ENCODE results near the gene NAA25.
"Not testable (repeated sequence)": the region's sequence is repeated elsewhere in the genome, so short reads cannot be mapped to it uniquely, and the experiment has no call there.

NAA25 gene

GRCh38 chr12:112116232-112117060 is 7.9 kb upstream of the NAA25 start:
- in situ Hi-C loops (cut with HindIII; ENCODE audit: low sequenced_read_pairs) = no loop called here

GRCh38 chr12:112115259-112116045 is 6.9 kb upstream of the NAA25 start:
- in situ Hi-C loops (cut with HindIII; ENCODE audit: low sequenced_read_pairs) = no loop called here

GRCh38 chr12:112112409-112113133 is 4.0 kb upstream of the NAA25 start:
- in situ Hi-C loops (cut with HindIII; ENCODE audit: low sequenced_read_pairs) = no loop called here

GRCh38 chr12:112111931-112112330 is 3.3 kb upstream of the NAA25 start:
- in situ Hi-C loops (cut with HindIII; ENCODE audit: low sequenced_read_pairs) = no loop called here

GRCh38 chr12:112110787-112111662 is 2.4 kb upstream of the NAA25 start:
- in situ Hi-C loops (cut with HindIII; ENCODE audit: low sequenced_read_pairs) = not testable (repeated sequence)

- in situ Hi-C loops (cut with HindIII; ENCODE audit: low sequenced_read_pairs) = no loop called here
Observed at GRCh38 chr12:112107306-112108201, 1.0 kb downstream of the NAA25 start.

- in situ Hi-C loops (cut with HindIII; ENCODE audit: low sequenced_read_pairs) = no loop called here
Observed at GRCh38 chr12:112105891-112106290, 2.7 kb downstream of the NAA25 start.

GRCh38 chr12:112103758-112104503 is 4.7 kb downstream of the NAA25 start:
- in situ Hi-C loops (cut with HindIII; ENCODE audit: low sequenced_read_pairs) = no loop called here

- in situ Hi-C loops (cut with HindIII; ENCODE audit: low sequenced_read_pairs) = not testable (repeated sequence)
Observed at GRCh38 chr12:112102746-112103145, 5.8 kb downstream of the NAA25 start.

GRCh38 chr12:112102127-112102526 is 6.5 kb downstream of the NAA25 start:
- in situ Hi-C loops (cut with HindIII; ENCODE audit: low sequenced_read_pairs) = no loop called here

- in situ Hi-C loops (cut with HindIII; ENCODE audit: low sequenced_read_pairs) = not testable (repeated sequence)
Observed at GRCh38 chr12:112100500-112100899, 8.1 kb downstream of the NAA25 start.

- in situ Hi-C loops (cut with HindIII; ENCODE audit: low sequenced_read_pairs) = no loop called here
Observed at GRCh38 chr12:112097641-112098040, 10.9 kb downstream of the NAA25 start.

- in situ Hi-C loops (cut with HindIII; ENCODE audit: low sequenced_read_pairs) = no loop called here
Observed at GRCh38 chr12:112096667-112097066, 11.9 kb downstream of the NAA25 start.

- in situ Hi-C loops (cut with HindIII; ENCODE audit: low sequenced_read_pairs) = no loop called here
Observed at GRCh38 chr12:112096070-112096469, 12.5 kb downstream of the NAA25 start.

GRCh38 chr12:112091563-112091962 is 17.0 kb downstream of the NAA25 start:
- in situ Hi-C loops (cut with HindIII; ENCODE audit: low sequenced_read_pairs) = no loop called here

- in situ Hi-C loops (cut with HindIII; ENCODE audit: low sequenced_read_pairs) = no loop called here
Observed at GRCh38 chr12:112087851-112088250, 20.7 kb downstream of the NAA25 start.

- in situ Hi-C loops (cut with HindIII; ENCODE audit: low sequenced_read_pairs) = no loop called here
Observed at GRCh38 chr12:112087055-112087850, 21.3 kb downstream of the NAA25 start.

GRCh38 chr12:112066566-112066965 is 42.0 kb downstream of the NAA25 start:
- in situ Hi-C loops (cut with HindIII; ENCODE audit: low sequenced_read_pairs) = no loop called here

Data from DLD1 (cell line).